ENCODE measurements around the gene DYRK1A.

- TF ChIP-seq CTCF (conservative IDR thresholded peaks at IDR 0.05; ENCODE audit: low read length) (no peak), EZH2phosphoT487 (IDR thresholded peaks at IDR 0.05; ENCODE audit: borderline replicate concordance, low read depth, low read length) (no peak)
Observed at GRCh38 chr21:37534431-37534830, 167.9 kb downstream of the DYRK1A start.
